ENCODE results near the gene MACROD2.

MACROD2 gene

GRCh38 chr20:15146948-15147347 is 1151.6 kb downstream of the MACROD2 start:
- Histone ChIP-seq H3K27me3 (ENCODE audit: insufficient read depth, insufficient read length) (no peaks in the 10 kb centered on the region), H3K4me1 (ENCODE audit: insufficient read depth, insufficient read length) (no peaks in the 10 kb centered on the region), H3K4me3 (ENCODE audit: insufficient read length, low read depth) (no peak overlapping the region), H3K9me3 (ENCODE audit: insufficient read depth, low read length) (no peaks in the 10 kb centered on the region), H3K36me3 (ENCODE audit: insufficient read depth, insufficient read length, low read length) (no peaks in the 10 kb centered on the region), H3K9ac (ENCODE audit: insufficient read length, low read depth) (no peak overlapping the region)
- TF ChIP-seq YY1 (IDR thresholded peaks at IDR 0.05; ENCODE audit: insufficient read depth, insufficient read length) (no peak), ZNF274 (IDR thresholded peaks at IDR 0.05; ENCODE audit: low read depth, low read length) (no peak), SUZ12 (IDR thresholded peaks at IDR 0.05; ENCODE audit: extremely low read depth, insufficient read depth, insufficient read length) (no peak)
- DNase-seq (ENCODE audit: low read depth, low spot score): no peak

- TF ChIP-seq SUZ12 (IDR thresholded peaks at IDR 0.05; ENCODE audit: extremely low read depth, insufficient read depth, insufficient read length) (no peak), ZNF274 (IDR thresholded peaks at IDR 0.05; ENCODE audit: low read depth, low read length) (no peak), YY1 (IDR thresholded peaks at IDR 0.05; ENCODE audit: insufficient read depth, insufficient read length) (no peak)
Measured at GRCh38 chr20:15154070-15154469, 1158.8 kb downstream of the MACROD2 start.

GRCh38 chr20:15155848-15156401 is 1160.6 kb downstream of the MACROD2 start:
- TF ChIP-seq ZNF274 (IDR thresholded peaks at IDR 0.05; ENCODE audit: low read depth, low read length) (no peak), YY1 (IDR thresholded peaks at IDR 0.05; ENCODE audit: insufficient read depth, insufficient read length) (no peak)
- no peaks in the 10 kb centered on the region for H3K4me1 ChIP-seq (ENCODE audit: insufficient read depth, insufficient read length)
- no peak overlapping the region for H3K4me3 ChIP-seq (ENCODE audit: insufficient read length, low read depth)
- no peaks in the 10 kb centered on the region for H3K27me3 ChIP-seq (ENCODE audit: insufficient read depth, insufficient read length)
- no peak for DNase-seq (ENCODE audit: low read depth, low spot score)
- H3K36me3 ChIP-seq (ENCODE audit: insufficient read depth, insufficient read length, low read length): no peaks in the 10 kb centered on the region
- H3K9me3 ChIP-seq (ENCODE audit: insufficient read depth, low read length): no peaks in the 10 kb centered on the region
- no peak overlapping the region for H3K9ac ChIP-seq (ENCODE audit: insufficient read length, low read depth)

More at GRCh38 chr20:15154070-15154469, 1158.8 kb downstream of the MACROD2 start:
- Histone ChIP-seq H3K36me3 (ENCODE audit: insufficient read depth, insufficient read length, low read length) (no peaks in the 10 kb centered on the region), H3K4me1 (ENCODE audit: insufficient read depth, insufficient read length) (no peaks in the 10 kb centered on the region), H3K4me3 (ENCODE audit: insufficient read length, low read depth) (no peak overlapping the region), H3K9me3 (ENCODE audit: insufficient read depth, low read length) (no peaks in the 10 kb centered on the region), H3K9ac (ENCODE audit: insufficient read length, low read depth) (no peak overlapping the region), H3K27me3 (ENCODE audit: insufficient read depth, insufficient read length) (no peaks in the 10 kb centered on the region)
- no peak for DNase-seq (ENCODE audit: low read depth, low spot score)

GRCh38 chr20:15158533-15158932 is 1163.2 kb downstream of the MACROD2 start:
- Histone ChIP-seq H3K9me3 (ENCODE audit: insufficient read depth, low read length) (no peaks in the 10 kb centered on the region), H3K4me1 (ENCODE audit: insufficient read depth, insufficient read length) (no peaks in the 10 kb centered on the region), H3K9ac (ENCODE audit: insufficient read length, low read depth) (no peak overlapping the region), H3K4me3 (ENCODE audit: insufficient read length, low read depth) (no peak overlapping the region), H3K27me3 (ENCODE audit: insufficient read depth, insufficient read length) (no peaks in the 10 kb centered on the region), H3K36me3 (ENCODE audit: insufficient read depth, insufficient read length, low read length) (no peaks in the 10 kb centered on the region)
- no peak for TF ChIP-seq SUZ12 (IDR thresholded peaks at IDR 0.05; ENCODE audit: extremely low read depth, insufficient read depth, insufficient read length)
- TF ChIP-seq YY1 (IDR thresholded peaks at IDR 0.05; ENCODE audit: insufficient read depth, insufficient read length): no peak
- no peak for TF ChIP-seq ZNF274 (IDR thresholded peaks at IDR 0.05; ENCODE audit: low read depth, low read length)
- no peak for DNase-seq (ENCODE audit: low read depth, low spot score)

- DNase-seq (ENCODE audit: low read depth, low spot score): no peak
- Histone ChIP-seq H3K9me3 (ENCODE audit: insufficient read depth, low read length) (no peaks in the 10 kb centered on the region), H3K27me3 (ENCODE audit: insufficient read depth, insufficient read length) (no peaks in the 10 kb centered on the region), H3K4me3 (ENCODE audit: insufficient read length, low read depth) (no peak overlapping the region), H3K9ac (ENCODE audit: insufficient read length, low read depth) (no peak overlapping the region), H3K4me1 (ENCODE audit: insufficient read depth, insufficient read length) (no peaks in the 10 kb centered on the region), H3K36me3 (ENCODE audit: insufficient read depth, insufficient read length, low read length) (no peaks in the 10 kb centered on the region)
- no peak for TF ChIP-seq ZNF274 (IDR thresholded peaks at IDR 0.05; ENCODE audit: low read depth, low read length)
- no peak for TF ChIP-seq SUZ12 (IDR thresholded peaks at IDR 0.05; ENCODE audit: extremely low read depth, insufficient read depth, insufficient read length)
- no peak for TF ChIP-seq YY1 (IDR thresholded peaks at IDR 0.05; ENCODE audit: insufficient read depth, insufficient read length)
Measured at GRCh38 chr20:15162079-15162647, 1166.8 kb downstream of the MACROD2 start.

DNA sequence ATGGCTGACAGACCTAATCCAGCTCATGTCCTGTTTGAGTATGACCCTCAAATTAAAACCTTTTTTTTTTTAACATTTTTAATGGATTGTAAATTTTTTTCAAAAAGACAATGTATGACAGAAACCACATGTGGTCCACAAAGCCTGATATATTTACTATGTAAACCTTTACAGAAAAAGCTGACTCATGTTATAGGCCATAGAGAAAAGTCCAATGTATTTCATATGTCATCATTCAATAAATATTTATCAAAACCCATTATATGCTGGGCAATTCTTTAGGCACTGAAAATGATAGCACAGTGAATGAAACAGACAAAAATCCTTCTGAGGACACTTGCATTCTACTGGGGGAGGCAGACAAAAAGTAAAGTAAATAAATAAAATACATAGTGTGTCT is 1168.3 kb downstream of the MACROD2 start:
- H3K9ac ChIP-seq (ENCODE audit: insufficient read length, low read depth): no peak overlapping the region
- no peaks in the 10 kb centered on the region for H3K4me1 ChIP-seq (ENCODE audit: insufficient read depth, insufficient read length)
- DNase-seq (ENCODE audit: low read depth, low spot score): no peak
- no peak overlapping the region for H3K4me3 ChIP-seq (ENCODE audit: insufficient read length, low read depth)
- TF ChIP-seq ZNF274 (IDR thresholded peaks at IDR 0.05; ENCODE audit: low read depth, low read length): no peak
- TF ChIP-seq YY1 (IDR thresholded peaks at IDR 0.05; ENCODE audit: insufficient read depth, insufficient read length): no peak
- TF ChIP-seq SUZ12 (IDR thresholded peaks at IDR 0.05; ENCODE audit: extremely low read depth, insufficient read depth, insufficient read length): no peak
- no peaks in the 10 kb centered on the region for H3K27me3 ChIP-seq (ENCODE audit: insufficient read depth, insufficient read length)
- H3K36me3 ChIP-seq (ENCODE audit: insufficient read depth, insufficient read length, low read length): no peaks in the 10 kb centered on the region
- H3K9me3 ChIP-seq (ENCODE audit: insufficient read depth, low read length): no peaks in the 10 kb centered on the region

GRCh38 chr20:15164726-15165125 is 1169.4 kb downstream of the MACROD2 start:
- TF ChIP-seq SUZ12 (IDR thresholded peaks at IDR 0.05; ENCODE audit: extremely low read depth, insufficient read depth, insufficient read length): no peak
- TF ChIP-seq YY1 (IDR thresholded peaks at IDR 0.05; ENCODE audit: insufficient read depth, insufficient read length): no peak
- TF ChIP-seq ZNF274 (IDR thresholded peaks at IDR 0.05; ENCODE audit: low read depth, low read length): no peak
- no peak for DNase-seq (ENCODE audit: low read depth, low spot score)
- H3K4me3 ChIP-seq (ENCODE audit: insufficient read length, low read depth): no peak overlapping the region

More at GRCh38 chr20:15164726-15165125, 1169.4 kb downstream of the MACROD2 start:
- no peaks in the 10 kb centered on the region for H3K9me3 ChIP-seq (ENCODE audit: insufficient read depth, low read length)
- H3K36me3 ChIP-seq (ENCODE audit: insufficient read depth, insufficient read length, low read length): no peaks in the 10 kb centered on the region
- H3K4me1 ChIP-seq (ENCODE audit: insufficient read depth, insufficient read length): no peaks in the 10 kb centered on the region
- no peaks in the 10 kb centered on the region for H3K27me3 ChIP-seq (ENCODE audit: insufficient read depth, insufficient read length)
- H3K9ac ChIP-seq (ENCODE audit: insufficient read length, low read depth): no peak overlapping the region
